Neutrophil (primary cell): Measurements from ENCODE around the gene CHST12.
A peak's percentile ranks its signal among the peaks of the same experiment; 100 is the strongest.
"Not testable (repeated sequence)": the region's sequence is repeated elsewhere in the genome, so short reads cannot be mapped to it uniquely, and the experiment has no call there.

Experiments used
- H3K27ac ChIP-seq: fragments of 200-600 bp; sonication (generic); 2 replicates; pipeline ENCODE4 v1.5.1; 2016; ENCODE audit warnings: mild to moderate bottlenecking, moderate library complexity
- H3K27me3 ChIP-seq: fragments of 200-600 bp; sonication (generic); 2 replicates; pipeline ENCODE4 v1.6.0; 2016; ENCODE audit warnings: mild to moderate bottlenecking
- H3K36me3 ChIP-seq: fragments of 200-600 bp; sonication (generic); 2 replicates; pipeline ENCODE4 v1.5.1; 2017
- H3K4me1 ChIP-seq, 2 experiments: fragments of 200-600 bp in 1 of 2; sonication (generic) in 1 of 2; 1 replicate in 1 of 2; 2 replicates in 1 of 2; pipeline versions ENCODE4 v1.5.1 to v1.6.1; 2013 to 2016; ENCODE audit warnings: low read depth in 1 of 2, low read length in 1 of 2, mild to moderate bottlenecking in 1 of 2, moderate library complexity in 1 of 2; ENCODE audit not compliant: control insufficient read depth in 1 of 2, insufficient read depth in 1 of 2
- H3K4me3 ChIP-seq, 2 experiments: fragments of 200-600 bp in 1 of 2; sonication (generic) in 1 of 2; 1 replicate in 1 of 2; 2 replicates in 1 of 2; pipeline ENCODE4 v1.5.1; 2013 to 2016; ENCODE audit warnings: low read depth in 1 of 2, low read length in 1 of 2, mild to moderate bottlenecking in 1 of 2, moderate library complexity in 1 of 2
- H3K9me3 ChIP-seq: fragments of 200-600 bp; sonication (generic); 2 replicates; pipeline ENCODE4 v1.5.1; 2016
- TF ChIP-seq, protein P1 (sequence below): fragments of 200-600 bp; sonication (generic); IDR thresholded peaks from 2 replicates; pipeline ENCODE4 v1.5.1; 2016; ENCODE audit warnings: antibody characterized with exemption

Gene CHST12

DNA sequence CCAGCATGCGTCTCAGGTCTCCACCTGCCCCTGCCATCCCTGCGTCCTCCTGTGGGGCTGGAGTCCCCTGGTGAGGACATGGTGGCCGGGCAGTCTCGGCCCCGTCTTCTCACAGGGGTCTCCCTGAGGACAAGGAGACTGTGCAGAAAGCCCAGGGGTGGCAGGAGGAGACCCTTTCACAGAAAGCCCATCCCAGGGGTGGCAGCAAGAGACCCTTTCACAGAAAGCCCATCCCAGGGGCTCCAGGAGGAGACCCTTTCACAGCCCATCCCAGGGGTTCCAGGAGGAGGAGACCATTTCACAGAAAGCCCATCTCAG, 14.8 kb upstream of the CHST12 start:
- H3K9me3 ChIP-seq: no peaks in the 10 kb centered on the region
- H3K4me1 ChIP-seq: peaks cover 15 to 22% of the 10 kb centered on the region in 2 experiments
- no peaks in the 10 kb centered on the region for H3K27me3 ChIP-seq
- no peak overlapping the region for H3K27ac ChIP-seq
- TF ChIP-seq, protein P1, sequence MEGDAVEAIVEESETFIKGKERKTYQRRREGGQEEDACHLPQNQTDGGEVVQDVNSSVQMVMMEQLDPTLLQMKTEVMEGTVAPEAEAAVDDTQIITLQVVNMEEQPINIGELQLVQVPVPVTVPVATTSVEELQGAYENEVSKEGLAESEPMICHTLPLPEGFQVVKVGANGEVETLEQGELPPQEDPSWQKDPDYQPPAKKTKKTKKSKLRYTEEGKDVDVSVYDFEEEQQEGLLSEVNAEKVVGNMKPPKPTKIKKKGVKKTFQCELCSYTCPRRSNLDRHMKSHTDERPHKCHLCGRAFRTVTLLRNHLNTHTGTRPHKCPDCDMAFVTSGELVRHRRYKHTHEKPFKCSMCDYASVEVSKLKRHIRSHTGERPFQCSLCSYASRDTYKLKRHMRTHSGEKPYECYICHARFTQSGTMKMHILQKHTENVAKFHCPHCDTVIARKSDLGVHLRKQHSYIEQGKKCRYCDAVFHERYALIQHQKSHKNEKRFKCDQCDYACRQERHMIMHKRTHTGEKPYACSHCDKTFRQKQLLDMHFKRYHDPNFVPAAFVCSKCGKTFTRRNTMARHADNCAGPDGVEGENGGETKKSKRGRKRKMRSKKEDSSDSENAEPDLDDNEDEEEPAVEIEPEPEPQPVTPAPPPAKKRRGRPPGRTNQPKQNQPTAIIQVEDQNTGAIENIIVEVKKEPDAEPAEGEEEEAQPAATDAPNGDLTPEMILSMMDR: no peak
- H3K36me3 ChIP-seq: no peaks in the 10 kb centered on the region
- H3K4me3 ChIP-seq: no peak overlapping the region

DNA sequence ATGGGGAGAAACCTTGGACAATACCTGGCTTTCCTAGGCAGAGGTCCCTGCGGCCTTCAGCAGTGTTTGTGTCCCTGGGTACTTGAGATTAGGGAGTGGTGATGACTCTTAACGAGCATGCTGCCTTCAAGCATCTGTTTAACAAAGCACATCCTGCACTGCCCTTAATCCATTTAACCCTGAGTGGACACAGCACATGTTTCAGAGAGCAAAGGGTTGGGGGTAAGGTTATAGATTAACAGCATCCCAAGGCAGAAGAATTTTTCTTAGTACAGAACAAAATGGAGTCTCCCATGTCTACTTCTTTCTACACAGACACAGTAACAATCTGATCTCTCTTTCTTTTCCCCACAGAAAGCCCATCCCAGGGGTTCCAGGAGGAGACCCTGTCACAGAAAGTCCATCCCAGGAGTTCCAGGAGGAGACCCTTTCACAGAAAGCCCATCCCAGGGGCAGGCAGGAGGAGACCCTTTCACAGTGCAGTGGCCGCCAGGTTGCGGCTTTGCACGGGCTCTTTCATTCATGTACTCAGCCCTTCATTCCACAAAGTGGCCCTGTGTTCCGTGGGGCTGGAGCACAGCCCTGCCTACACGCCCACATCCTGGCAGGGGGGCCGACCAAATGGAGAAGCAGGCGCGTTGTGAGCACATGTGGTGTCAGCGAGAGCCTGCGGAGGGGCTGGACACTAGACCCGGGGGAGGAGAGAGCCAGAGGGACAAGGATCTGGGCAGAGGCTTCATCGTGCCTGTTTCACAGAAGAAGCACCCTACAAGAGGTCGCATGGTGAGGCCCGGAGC, 13.2 kb upstream of the CHST12 start:
- H3K27ac ChIP-seq, H3K4me3 ChIP-seq, H3K9me3 ChIP-seq: not testable (repeated sequence)

DNA sequence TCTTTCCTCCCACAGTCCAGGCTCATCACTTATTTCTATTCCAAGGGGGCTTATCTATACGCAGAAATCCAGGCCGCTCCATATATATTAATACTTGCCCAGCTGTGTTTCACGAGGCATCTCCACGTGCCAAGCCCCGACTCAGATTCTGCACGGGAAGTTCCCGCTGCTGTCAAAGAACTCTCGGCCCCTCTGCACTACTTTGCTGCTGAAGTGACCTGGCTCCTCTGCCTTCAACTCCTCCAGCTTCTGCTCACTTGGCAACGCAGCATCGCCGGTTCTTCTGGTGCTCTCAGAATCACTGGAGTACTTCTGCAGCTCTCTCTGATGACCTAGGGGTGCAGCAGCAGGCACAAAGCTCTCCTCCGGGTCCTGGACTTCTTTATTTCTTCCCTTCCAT, 9.7 kb upstream of the CHST12 start:
- Histone ChIP-seq H3K4me3 (no peak overlapping the region), H3K4me1 (peaks cover 25 to 31% of the 10 kb centered on the region in 2 experiments), H3K27ac (peak overlapping the region; percentile 69), H3K9me3 (no peaks in the 10 kb centered on the region), H3K36me3 (no peaks in the 10 kb centered on the region), H3K27me3 (no peaks in the 10 kb centered on the region)
- TF ChIP-seq, protein P1: no peak

More for the DNA sequence above, 13.2 kb upstream of the CHST12 start:
- peaks cover 18 to 23% of the 10 kb centered on the region in 2 experiments for H3K4me1 ChIP-seq
- not testable (repeated sequence) for H3K27me3 ChIP-seq, H3K36me3 ChIP-seq

DNA sequence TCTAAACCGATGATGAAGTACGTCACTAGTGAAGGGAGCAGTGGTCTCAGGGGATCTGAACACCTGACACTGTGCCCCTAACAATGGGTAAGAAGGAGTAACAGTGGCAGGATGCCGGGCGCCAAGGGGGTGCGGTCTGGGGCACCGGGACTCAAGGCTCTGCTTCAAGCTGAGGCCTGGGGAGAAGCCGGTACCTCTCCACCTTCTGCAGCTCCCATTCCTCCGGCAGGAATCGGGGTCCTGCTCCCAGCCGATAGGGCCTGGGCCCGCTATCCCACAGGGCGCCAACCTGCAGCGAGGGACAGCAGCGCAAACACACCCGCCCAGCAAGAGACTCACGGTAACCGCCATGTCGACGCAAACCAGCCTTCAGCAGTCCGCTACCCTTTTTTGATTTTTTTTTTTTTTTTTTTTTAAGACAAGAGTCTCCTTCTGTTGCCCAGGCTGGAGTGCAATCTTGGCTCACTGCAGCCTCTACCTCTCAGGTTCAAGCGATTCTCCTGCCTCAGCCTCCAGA, 8.8 kb upstream of the CHST12 start:
- Histone ChIP-seq H3K27ac (no peak overlapping the region), H3K4me3 (no peak overlapping the region), H3K27me3 (no peaks in the 10 kb centered on the region), H3K4me1 (peaks cover 33 to 41% of the 10 kb centered on the region in 2 experiments), H3K36me3 (no peaks in the 10 kb centered on the region), H3K9me3 (no peaks in the 10 kb centered on the region)
- TF ChIP-seq, protein P1: no peak

DNA sequence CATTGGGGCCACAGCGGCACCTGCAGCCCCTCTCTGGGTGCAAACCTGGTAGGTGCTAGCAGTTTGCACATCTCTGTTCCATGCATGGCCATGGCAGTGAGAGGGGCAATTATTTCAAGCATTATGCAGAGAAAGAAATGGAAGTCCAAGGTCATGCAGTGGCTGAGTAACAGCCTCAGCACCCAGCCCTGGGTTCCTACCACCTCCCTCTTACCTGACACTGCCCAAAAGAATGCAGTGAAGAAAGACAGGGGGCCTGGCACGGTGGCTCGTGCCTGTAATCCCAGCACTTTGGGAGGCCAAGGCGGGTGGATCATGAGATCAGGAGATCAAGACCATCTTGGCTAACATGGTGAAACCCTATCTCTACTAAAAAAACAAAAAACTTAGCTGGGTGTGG, 4.9 kb upstream of the CHST12 start:
- Histone ChIP-seq H3K4me1 (peaks cover 50% of the 10 kb centered on the region in 2 experiments), H3K36me3 (no peaks in the 10 kb centered on the region), H3K9me3 (no peaks in the 10 kb centered on the region), H3K27ac (no peak overlapping the region), H3K27me3 (no peaks in the 10 kb centered on the region), H3K4me3 (no peak overlapping the region)
- TF ChIP-seq, protein P1: no peak

- Histone ChIP-seq H3K27ac (peak overlapping the region; percentile 80), H3K4me1 (peaks cover 59 to 60% of the 10 kb centered on the region in 2 experiments), H3K9me3 (no peaks in the 10 kb centered on the region), H3K4me3 (peak overlapping the region; percentile 29 to 30), H3K36me3 (no peaks in the 10 kb centered on the region), H3K27me3 (no peaks in the 10 kb centered on the region)
- TF ChIP-seq, protein P1: no peak
These were observed 3.4 kb upstream of the CHST12 start for GRCh38 chr7:2399848-2400587.
